ENCODE results near the gene TSSC4.

The TSSC4 gene

GRCh38 chr11:2426826-2427521 is 26.4 kb downstream of the TSSC4 start:
- H3K9me3 ChIP-seq (ENCODE audit: insufficient read depth, low read length) = no peaks in the 10 kb centered on the region
- H4K20me1 ChIP-seq (ENCODE audit: insufficient read depth, low read length) = no peaks in the 10 kb centered on the region
- TF ChIP-seq EZH2phosphoT487 (IDR thresholded peaks at IDR 0.05; ENCODE audit: low read depth) (no peak), CTCF (IDR thresholded peaks at IDR 0.05; ENCODE audit: low read depth, low read length) (no peak)
- H3K9ac ChIP-seq (ENCODE audit: low read length) = no peak overlapping the region
- H2AFZ ChIP-seq (ENCODE audit: low read depth, low read length) = no peak overlapping the region
- no peaks in the 10 kb centered on the region for H3K4me1 ChIP-seq (ENCODE audit: low read length)
- no peak overlapping the region for H3K4me3 ChIP-seq (ENCODE audit: low read length)
- no peak overlapping the region for H3K4me2 ChIP-seq (ENCODE audit: low read length)
- H3K36me3 ChIP-seq (replicated peaks; ENCODE audit: low read depth, low read length) = no peaks in the 10 kb centered on the region
- H3K79me2 ChIP-seq (ENCODE audit: low read length) = no peaks in the 10 kb centered on the region
- H3K27ac ChIP-seq (ENCODE audit: low read length) = no peak overlapping the region
- no peaks in the 10 kb centered on the region for H3K27me3 ChIP-seq (ENCODE audit: low read depth, low read length)

DNA sequence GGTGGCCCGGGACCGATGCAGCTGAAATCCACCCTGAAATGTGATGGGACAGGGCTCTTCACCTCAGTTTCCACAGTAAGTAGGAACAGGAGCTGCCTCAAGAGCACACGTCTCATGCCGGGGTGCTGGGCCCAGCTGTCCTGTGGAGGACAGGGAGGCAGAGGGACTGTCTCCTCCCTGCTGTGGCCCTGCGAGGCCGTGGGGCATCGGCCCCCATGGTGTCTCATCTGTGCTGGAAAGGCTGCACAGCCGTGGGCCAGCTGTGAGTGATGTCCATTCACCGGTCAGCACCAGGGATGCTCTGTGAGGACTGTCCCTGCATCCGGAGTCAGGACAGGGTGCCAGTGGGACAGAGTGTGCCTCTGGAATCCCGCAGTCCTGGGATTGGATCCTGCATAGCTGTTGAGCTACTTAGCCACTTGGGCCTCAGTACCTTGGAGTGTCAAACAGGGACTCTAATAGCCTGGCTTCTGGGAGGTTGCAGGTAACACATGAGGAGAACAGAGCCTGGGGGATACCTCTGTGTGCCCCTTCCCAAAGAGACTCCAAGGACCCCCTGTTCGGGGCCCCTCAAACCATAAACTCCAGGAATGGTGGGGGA is 27.3 kb downstream of the TSSC4 start:
- Histone ChIP-seq H3K9me3 (ENCODE audit: insufficient read depth, low read length) (no peaks in the 10 kb centered on the region), H4K20me1 (ENCODE audit: insufficient read depth, low read length) (no peaks in the 10 kb centered on the region), H3K9ac (ENCODE audit: low read length) (no peak overlapping the region), H3K79me2 (ENCODE audit: low read length) (no peaks in the 10 kb centered on the region), H3K36me3 (replicated peaks; ENCODE audit: low read depth, low read length) (no peaks in the 10 kb centered on the region), H3K27me3 (ENCODE audit: low read depth, low read length) (no peaks in the 10 kb centered on the region), H3K27ac (ENCODE audit: low read length) (no peak overlapping the region), H2AFZ (ENCODE audit: low read depth, low read length) (no peak overlapping the region), H3K4me3 (ENCODE audit: low read length) (no peak overlapping the region), H3K4me1 (ENCODE audit: low read length) (no peaks in the 10 kb centered on the region), H3K4me2 (ENCODE audit: low read length) (no peak overlapping the region)
- TF ChIP-seq EZH2phosphoT487 (IDR thresholded peaks at IDR 0.05; ENCODE audit: low read depth) = no peak
- TF ChIP-seq CTCF (IDR thresholded peaks at IDR 0.05; ENCODE audit: low read depth, low read length) = no peak

DNA sequence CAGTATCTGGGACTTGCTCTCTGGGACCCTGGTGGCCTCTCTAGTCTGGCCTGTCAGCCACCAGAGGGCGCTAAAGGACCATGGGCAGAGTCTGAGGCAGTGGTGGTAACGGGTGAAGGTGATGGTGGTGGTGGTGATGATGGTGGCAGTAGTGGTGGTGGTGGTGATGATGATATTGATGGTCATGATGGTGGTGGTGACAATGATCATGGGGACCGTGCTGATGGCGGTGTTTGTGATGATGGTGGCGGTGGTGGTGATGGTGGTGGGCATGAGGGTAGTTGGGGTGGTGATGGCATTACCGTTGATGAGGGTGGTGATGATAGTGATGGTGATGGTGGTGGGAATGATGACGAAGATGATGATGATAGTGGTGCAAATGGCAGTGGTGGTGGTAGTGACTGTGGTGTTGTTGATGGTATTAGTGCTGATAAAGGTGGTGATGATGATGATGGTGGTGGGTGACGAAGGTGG is 27.8 kb downstream of the TSSC4 start:
- peak; percentile 90 for TF ChIP-seq CTCF (IDR thresholded peaks at IDR 0.05; ENCODE audit: low read depth, low read length)
- TF ChIP-seq EZH2phosphoT487 (IDR thresholded peaks at IDR 0.05; ENCODE audit: low read depth) = no peak
- Histone ChIP-seq H3K27me3 (ENCODE audit: low read depth, low read length) (no peaks in the 10 kb centered on the region), H3K36me3 (replicated peaks; ENCODE audit: low read depth, low read length) (no peaks in the 10 kb centered on the region)

GRCh38 chr11:2431395-2431794 is 30.8 kb downstream of the TSSC4 start:
- Histone ChIP-seq H4K20me1 (ENCODE audit: insufficient read depth, low read length) (no peaks in the 10 kb centered on the region), H3K4me2 (ENCODE audit: low read length) (no peak overlapping the region), H3K79me2 (ENCODE audit: low read length) (no peaks in the 10 kb centered on the region), H3K4me1 (ENCODE audit: low read length) (no peaks in the 10 kb centered on the region), H2AFZ (ENCODE audit: low read depth, low read length) (no peak overlapping the region), H3K27me3 (ENCODE audit: low read depth, low read length) (no peaks in the 10 kb centered on the region), H3K4me3 (ENCODE audit: low read length) (no peak overlapping the region), H3K27ac (ENCODE audit: low read length) (no peak overlapping the region), H3K9ac (ENCODE audit: low read length) (no peak overlapping the region), H3K9me3 (ENCODE audit: insufficient read depth, low read length) (no peaks in the 10 kb centered on the region), H3K36me3 (replicated peaks; ENCODE audit: low read depth, low read length) (no peaks in the 10 kb centered on the region)
- TF ChIP-seq EZH2phosphoT487 (IDR thresholded peaks at IDR 0.05; ENCODE audit: low read depth) = no peak

More for the DNA sequence above, 27.8 kb downstream of the TSSC4 start:
- Histone ChIP-seq H3K4me3 (ENCODE audit: low read length) (no peak overlapping the region), H3K79me2 (ENCODE audit: low read length) (no peaks in the 10 kb centered on the region), H3K4me1 (ENCODE audit: low read length) (no peaks in the 10 kb centered on the region), H3K27ac (ENCODE audit: low read length) (no peak overlapping the region), H3K4me2 (ENCODE audit: low read length) (no peak overlapping the region), H2AFZ (ENCODE audit: low read depth, low read length) (no peak overlapping the region), H3K9ac (ENCODE audit: low read length) (no peak overlapping the region), H3K9me3 (ENCODE audit: insufficient read depth, low read length) (no peaks in the 10 kb centered on the region), H4K20me1 (ENCODE audit: insufficient read depth, low read length) (no peaks in the 10 kb centered on the region)
